MM.1S (cell line): Measurements from ENCODE around the gene TYRO3.

Experiments
- DNase-seq: peaks from one replicate; pipeline ENCODE4 v3.0.0-alpha.2; 2015
- H2AFZ ChIP-seq: fragments of 300-600 bp; sonication (generic); 2 replicates; pipeline ENCODE4 v1.6.0; 2016; ENCODE audit warnings: antibody characterized with exemption, low read length
- H3F3A ChIP-seq: fragments of 300-600 bp; sonication (generic); 2 replicates; pipeline ENCODE4 v1.6.1; 2016; ENCODE audit warnings: mild to moderate bottlenecking, antibody characterized with exemption, low read length, moderate library complexity, mixed read lengths; ENCODE audit not compliant: insufficient read depth
- H3K27ac ChIP-seq: fragments of 300-600 bp; sonication (generic); 2 replicates; pipeline ENCODE4 v1.5.1; 2016; ENCODE audit warnings: mild to moderate bottlenecking, low read length
- H3K27me3 ChIP-seq: fragments of 300-600 bp; sonication (generic); replicated peaks from 2 replicates; pipeline ENCODE4 v1.6.0; 2016; ENCODE audit warnings: low read length; ENCODE audit not compliant: insufficient read depth
- H3K36me3 ChIP-seq: fragments of 300-600 bp; sonication (generic); replicated peaks from 2 replicates; pipeline ENCODE4 v1.6.1; 2016; ENCODE audit warnings: mild to moderate bottlenecking, low read length, mixed read lengths; ENCODE audit not compliant: insufficient read depth
- H3K4me1 ChIP-seq: fragments of 300-600 bp; sonication (generic); 2 replicates; pipeline ENCODE4 v1.6.1; 2016; ENCODE audit warnings: low read length, mixed read lengths
- H3K4me2 ChIP-seq: fragments of 300-600 bp; sonication (generic); 2 replicates; pipeline ENCODE4 v1.6.0; 2016; ENCODE audit warnings: low read depth, low read length
- H3K4me3 ChIP-seq: fragments of 300-600 bp; sonication (generic); 2 replicates; pipeline ENCODE4 v1.5.1; 2016; ENCODE audit warnings: low read length, mixed read lengths
- H3K79me2 ChIP-seq: fragments of 300-600 bp; sonication (generic); 2 replicates; pipeline ENCODE4 v1.6.1; 2016; ENCODE audit warnings: mixed run types, low read length, mixed read lengths
- H3K9ac ChIP-seq: fragments of 300-600 bp; sonication (generic); 2 replicates; pipeline ENCODE4 v1.6.1; 2016; ENCODE audit warnings: low read length, mixed read lengths
- H3K9me2 ChIP-seq: fragments of 300-600 bp; sonication (generic); replicated peaks from 2 replicates; pipeline ENCODE4 v1.6.1; 2016; ENCODE audit warnings: mild to moderate bottlenecking, low read length, mixed read lengths; ENCODE audit not compliant: insufficient read depth
- H3K9me3 ChIP-seq: fragments of 300-600 bp; sonication (generic); replicated peaks from 2 replicates; pipeline ENCODE4 v1.6.1; 2016; ENCODE audit warnings: mild to moderate bottlenecking, low read length, mixed read lengths; ENCODE audit not compliant: insufficient read depth
- H4K20me1 ChIP-seq: fragments of 300-600 bp; sonication (generic); 2 replicates; pipeline ENCODE4 v1.6.1; 2016; ENCODE audit warnings: mild to moderate bottlenecking, low read length, moderate library complexity, mixed read lengths; ENCODE audit not compliant: insufficient read depth
- EZH2 ChIP-seq: fragments of 300-600 bp; sonication (generic); optimal IDR thresholded peaks from 2 replicates; pipeline ENCODE3; 2017; ENCODE audit warnings: low read depth, mild to moderate bottlenecking, antibody characterized with exemption, low read length, mixed read lengths
- EZH2phosphoT487 ChIP-seq: fragments of 300-600 bp; sonication (generic); IDR thresholded peaks from 2 replicates; pipeline ENCODE4 v1.6.1; 2018; ENCODE audit warnings: antibody characterized with exemption, low read length
- TF ChIP-seq, protein P1 (sequence below): fragments of 300-600 bp; sonication (generic); IDR thresholded peaks from 2 replicates; pipeline ENCODE4 v1.5.1; 2016; ENCODE audit warnings: antibody characterized with exemption, low read length, mixed read lengths

The TYRO3 gene

DNA sequence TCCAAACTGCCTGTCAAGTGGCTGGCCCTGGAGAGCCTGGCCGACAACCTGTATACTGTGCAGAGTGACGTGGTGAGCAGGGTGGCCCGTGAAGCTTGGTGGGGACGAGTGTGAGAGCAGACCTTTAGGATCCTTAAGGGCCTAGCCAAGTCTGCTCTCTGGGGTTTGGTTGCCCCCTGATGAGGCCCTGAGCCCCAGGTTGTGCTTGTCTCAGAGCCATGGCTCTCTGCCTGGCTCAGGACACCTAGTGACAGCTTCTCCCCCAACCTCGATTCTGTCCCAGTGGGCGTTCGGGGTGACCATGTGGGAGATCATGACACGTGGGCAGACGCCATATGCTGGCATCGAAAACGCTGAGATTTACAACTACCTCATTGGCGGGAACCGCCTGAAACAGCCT is 14.4 kb downstream of the TYRO3 start:
- no peaks in the 10 kb centered on the region for H4K20me1 ChIP-seq
- H2AFZ ChIP-seq: no peak overlapping the region
- no peak for DNase-seq
- H3K4me2 ChIP-seq: no peak overlapping the region
- no peak overlapping the region for H3K4me3 ChIP-seq
- no peaks in the 10 kb centered on the region for H3K27me3 ChIP-seq
- H3K79me2 ChIP-seq: no peaks in the 10 kb centered on the region
- no peaks in the 10 kb centered on the region for H3K9me3 ChIP-seq
- no peaks in the 10 kb centered on the region for H3K36me3 ChIP-seq
- no peaks in the 10 kb centered on the region for H3K4me1 ChIP-seq
- no peaks in the 10 kb centered on the region for H3K9me2 ChIP-seq
- no peak for TF ChIP-seq EZH2phosphoT487
- no peak for TF ChIP-seq EZH2
- TF ChIP-seq, protein P1, sequence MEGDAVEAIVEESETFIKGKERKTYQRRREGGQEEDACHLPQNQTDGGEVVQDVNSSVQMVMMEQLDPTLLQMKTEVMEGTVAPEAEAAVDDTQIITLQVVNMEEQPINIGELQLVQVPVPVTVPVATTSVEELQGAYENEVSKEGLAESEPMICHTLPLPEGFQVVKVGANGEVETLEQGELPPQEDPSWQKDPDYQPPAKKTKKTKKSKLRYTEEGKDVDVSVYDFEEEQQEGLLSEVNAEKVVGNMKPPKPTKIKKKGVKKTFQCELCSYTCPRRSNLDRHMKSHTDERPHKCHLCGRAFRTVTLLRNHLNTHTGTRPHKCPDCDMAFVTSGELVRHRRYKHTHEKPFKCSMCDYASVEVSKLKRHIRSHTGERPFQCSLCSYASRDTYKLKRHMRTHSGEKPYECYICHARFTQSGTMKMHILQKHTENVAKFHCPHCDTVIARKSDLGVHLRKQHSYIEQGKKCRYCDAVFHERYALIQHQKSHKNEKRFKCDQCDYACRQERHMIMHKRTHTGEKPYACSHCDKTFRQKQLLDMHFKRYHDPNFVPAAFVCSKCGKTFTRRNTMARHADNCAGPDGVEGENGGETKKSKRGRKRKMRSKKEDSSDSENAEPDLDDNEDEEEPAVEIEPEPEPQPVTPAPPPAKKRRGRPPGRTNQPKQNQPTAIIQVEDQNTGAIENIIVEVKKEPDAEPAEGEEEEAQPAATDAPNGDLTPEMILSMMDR: no peak
- no peaks in the 10 kb centered on the region for H3F3A ChIP-seq
- no peak overlapping the region for H3K9ac ChIP-seq
- H3K27ac ChIP-seq: no peak overlapping the region

DNA sequence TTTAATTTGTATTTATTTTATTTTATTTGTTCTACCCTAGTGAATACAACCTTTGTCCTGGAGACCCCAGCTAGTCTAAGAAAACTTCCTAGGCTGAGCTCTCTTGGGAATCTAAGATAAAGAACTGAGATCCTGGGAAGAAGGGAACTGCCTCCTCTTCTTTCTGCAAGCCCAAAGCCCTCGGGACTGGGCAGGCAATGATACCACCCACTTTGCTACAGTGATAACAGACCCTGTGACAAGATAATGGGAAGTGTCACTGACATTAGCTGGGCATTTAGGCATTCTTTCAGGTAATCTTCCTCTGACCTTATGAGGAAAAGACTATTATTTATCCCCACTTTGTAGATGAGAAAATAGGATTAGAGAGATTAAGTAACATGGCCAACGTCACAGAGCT is 15.1 kb downstream of the TYRO3 start:
- Histone ChIP-seq H3K9ac (no peak overlapping the region), H3K36me3 (no peaks in the 10 kb centered on the region), H3K4me1 (no peaks in the 10 kb centered on the region), H3K9me2 (no peaks in the 10 kb centered on the region), H3K4me3 (no peak overlapping the region), H3K79me2 (no peaks in the 10 kb centered on the region), H3K4me2 (no peak overlapping the region), H3F3A (no peaks in the 10 kb centered on the region), H3K27me3 (no peaks in the 10 kb centered on the region), H2AFZ (no peak overlapping the region), H3K27ac (no peak overlapping the region), H3K9me3 (no peaks in the 10 kb centered on the region), H4K20me1 (no peaks in the 10 kb centered on the region)
- TF ChIP-seq EZH2phosphoT487: no peak
- no peak for DNase-seq

DNA sequence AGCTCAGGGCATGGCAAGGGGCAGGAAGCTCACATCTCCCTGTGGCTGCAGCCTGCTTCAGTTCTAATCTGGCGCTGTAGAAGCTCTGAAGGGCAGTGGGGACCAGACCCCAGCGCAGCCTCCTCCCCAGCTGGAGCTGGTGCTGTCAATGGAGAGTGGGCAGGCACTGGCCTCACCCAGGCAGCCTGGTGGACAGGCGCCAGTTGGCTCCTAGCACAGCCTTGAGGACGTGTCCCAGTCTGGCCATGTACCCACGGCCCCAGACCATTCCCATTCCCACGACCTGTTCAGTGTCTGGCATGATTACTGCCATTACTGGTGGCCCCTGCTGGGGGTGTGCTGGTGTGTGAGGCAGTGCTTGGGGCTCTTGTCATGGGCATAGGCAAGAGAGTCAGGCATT is 16.3 kb downstream of the TYRO3 start:
- no peaks in the 10 kb centered on the region for H3K9me3 ChIP-seq
- H3K27me3 ChIP-seq: no peaks in the 10 kb centered on the region
- H3K36me3 ChIP-seq: no peaks in the 10 kb centered on the region
- H3K4me3 ChIP-seq: no peak overlapping the region
- H3F3A ChIP-seq: no peaks in the 10 kb centered on the region
- H3K4me2 ChIP-seq: no peak overlapping the region
- no peak for DNase-seq
- no peaks in the 10 kb centered on the region for H3K79me2 ChIP-seq
- no peaks in the 10 kb centered on the region for H3K4me1 ChIP-seq
- H3K27ac ChIP-seq: no peak overlapping the region
- no peak overlapping the region for H2AFZ ChIP-seq
- H3K9ac ChIP-seq: no peak overlapping the region
- TF ChIP-seq EZH2 (no peak), EZH2phosphoT487 (no peak)
- TF ChIP-seq, protein P1: no peak
- H3K9me2 ChIP-seq: no peaks in the 10 kb centered on the region
- no peaks in the 10 kb centered on the region for H4K20me1 ChIP-seq

DNA sequence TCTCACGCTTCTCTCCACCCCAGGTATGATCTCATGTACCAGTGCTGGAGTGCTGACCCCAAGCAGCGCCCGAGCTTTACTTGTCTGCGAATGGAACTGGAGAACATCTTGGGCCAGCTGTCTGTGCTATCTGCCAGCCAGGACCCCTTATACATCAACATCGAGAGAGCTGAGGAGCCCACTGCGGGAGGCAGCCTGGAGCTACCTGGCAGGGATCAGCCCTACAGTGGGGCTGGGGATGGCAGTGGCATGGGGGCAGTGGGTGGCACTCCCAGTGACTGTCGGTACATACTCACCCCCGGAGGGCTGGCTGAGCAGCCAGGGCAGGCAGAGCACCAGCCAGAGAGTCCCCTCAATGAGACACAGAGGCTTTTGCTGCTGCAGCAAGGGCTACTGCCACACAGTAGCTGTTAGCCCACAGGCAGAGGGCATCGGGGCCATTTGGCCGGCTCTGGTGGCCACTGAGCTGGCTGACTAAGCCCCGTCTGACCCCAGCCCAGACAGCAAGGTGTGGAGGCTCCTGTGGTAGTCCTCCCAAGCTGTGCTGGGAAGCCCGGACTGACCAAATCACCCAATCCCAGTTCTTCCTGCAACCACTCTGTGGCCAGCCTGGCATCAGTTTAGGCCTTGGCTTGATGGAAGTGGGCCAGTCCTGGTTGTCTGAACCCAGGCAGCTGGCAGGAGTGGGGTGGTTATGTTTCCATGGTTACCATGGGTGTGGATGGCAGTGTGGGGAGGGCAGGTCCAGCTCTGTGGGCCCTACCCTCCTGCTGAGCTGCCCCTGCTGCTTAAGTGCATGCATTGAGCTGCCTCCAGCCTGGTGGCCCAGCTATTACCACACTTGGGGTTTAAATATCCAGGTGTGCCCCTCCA is 19.1 kb downstream of the TYRO3 start:
- H3K9me2 ChIP-seq: no peaks in the 10 kb centered on the region
- no peaks in the 10 kb centered on the region for H3K36me3 ChIP-seq
- H3K4me2 ChIP-seq: no peak overlapping the region
- TF ChIP-seq EZH2phosphoT487 (no peak), EZH2 (no peak)
- TF ChIP-seq, protein P1: no peak
- no peak overlapping the region for H3K4me3 ChIP-seq
- no peak overlapping the region for H2AFZ ChIP-seq
- H3K27me3 ChIP-seq: no peaks in the 10 kb centered on the region
- no peak overlapping the region for H3K27ac ChIP-seq
- H4K20me1 ChIP-seq: no peaks in the 10 kb centered on the region
- H3F3A ChIP-seq: no peaks in the 10 kb centered on the region
- DNase-seq: no peak
- H3K79me2 ChIP-seq: no peaks in the 10 kb centered on the region
- no peak overlapping the region for H3K9ac ChIP-seq
- H3K9me3 ChIP-seq: no peaks in the 10 kb centered on the region
- no peaks in the 10 kb centered on the region for H3K4me1 ChIP-seq
